Dermis microvascular lymphatic vessel endothelial cell (primary cell): ENCODE results near the gene CCDC150. TPM values are rescaled to one million over a fixed set of nuclear protein-coding genes. Genes with fewer than 3 reads are reported as not detected.
A peak's percentile ranks its signal among the peaks of the same experiment; 100 is the strongest.
"Not testable (repeated sequence)": the region's sequence is repeated elsewhere in the genome, so short reads cannot be mapped to it uniquely, and the experiment has no call there.

Experiments
- DNase-seq, 2 donors: peaks; one replicate each; pipeline versions ENCODE4 v3.0.0 to v3.0.0-alpha.2; 2010; ENCODE audit warnings: low read depth in 2 of 2
- total RNA-seq: library from RNA; depleted of rRNA; stranded (reverse); fragments of >200 nt; gene quantifications from 2 replicates; pipeline ENCODE4 v1.2.1, GENCODE V29; 2014

Gene CCDC150
- total RNA-seq = 4.4 and 5.5 TPM in 2 replicates

DNA sequence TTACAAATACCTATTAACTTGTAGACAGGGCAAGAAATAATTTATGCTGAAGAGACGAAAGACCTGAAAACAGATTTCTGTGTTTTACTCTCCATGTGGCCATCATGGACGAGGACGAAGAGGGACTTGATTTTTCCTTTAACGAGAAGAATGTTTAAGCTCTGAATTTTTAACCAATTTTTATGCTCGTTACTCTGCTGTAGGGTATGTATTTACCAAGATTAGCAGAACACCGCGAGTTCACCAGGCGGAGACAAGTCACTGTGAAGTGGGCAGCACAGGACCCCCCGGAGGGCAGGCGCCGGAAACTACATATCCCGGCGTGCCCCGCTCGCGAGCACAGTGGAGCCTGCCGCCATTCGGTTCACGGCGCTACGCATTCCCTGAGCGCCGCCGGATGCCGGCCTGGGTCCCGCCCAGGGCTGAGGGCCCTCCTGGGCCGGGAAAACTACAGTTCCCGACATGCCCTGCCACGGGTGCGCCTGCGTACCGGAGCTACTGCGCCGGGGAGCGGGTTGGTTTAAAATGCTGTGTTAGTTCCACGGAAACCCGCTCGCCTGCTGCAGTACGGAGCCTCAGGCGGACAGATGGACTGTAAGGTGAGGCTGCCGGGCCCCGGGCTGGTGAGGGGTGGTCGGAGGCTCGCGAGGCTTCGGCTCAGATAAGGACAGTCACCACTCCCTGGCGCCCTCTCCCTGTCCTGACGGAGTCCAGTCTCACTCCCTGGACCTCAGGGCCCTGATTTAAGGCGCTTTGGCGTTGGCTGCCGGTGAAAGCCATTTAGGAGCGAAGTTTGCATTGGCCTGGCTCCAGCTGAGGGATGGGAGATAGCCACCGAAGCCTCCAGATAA lies at the start of gene CCDC150:
CCDC150 (plus strand) TSS at position 536 of the 851 bp plus-strand sequence; CDS start at position 588, 52 bp downstream.
- peak; percentile 87 to 94 for DNase-seq

- no peak for DNase-seq
Measured at GRCh38 chr2:196590286-196590685, 49.2 kb upstream of the CCDC150 start.

DNA sequence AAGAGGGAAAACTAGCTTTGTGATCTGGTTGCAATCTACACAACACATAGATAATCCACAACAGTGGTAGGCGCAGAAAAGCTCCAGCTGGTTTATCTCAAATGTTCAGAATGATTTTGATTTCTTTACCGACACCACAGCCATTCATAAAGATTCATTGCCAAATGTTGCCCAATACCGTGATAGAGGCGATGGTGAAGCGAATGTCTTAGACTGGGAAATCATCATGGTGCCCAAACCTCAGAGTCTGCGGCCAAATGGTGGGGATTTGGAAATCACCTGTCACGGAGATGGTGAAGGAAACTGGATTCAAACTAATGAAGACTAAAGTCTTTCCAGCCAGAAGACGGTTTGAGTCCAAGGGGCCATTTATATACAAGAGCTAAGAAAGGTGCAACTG lies 48.5 kb upstream of the CCDC150 start:
- no peak for DNase-seq

DNA sequence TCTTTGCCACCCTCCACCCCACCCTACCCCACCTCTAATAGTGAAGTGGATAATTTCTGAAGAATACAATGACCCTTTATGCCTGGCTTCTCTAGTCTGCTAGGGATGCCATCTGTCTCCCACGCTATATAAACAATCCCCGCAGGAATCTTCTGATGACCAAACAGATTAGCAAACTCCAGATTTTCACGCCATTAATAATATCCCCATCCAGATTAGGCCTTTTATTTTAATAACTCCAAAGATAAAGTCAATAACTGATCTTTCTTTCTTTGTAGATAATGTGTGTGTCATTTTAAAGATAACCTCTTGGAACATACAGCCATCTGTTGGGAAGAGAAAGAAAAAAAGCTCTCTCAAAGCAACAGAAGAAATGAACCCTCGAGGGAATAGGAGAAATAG lies 47.9 kb upstream of the CCDC150 start:
- no peak for DNase-seq

DNA sequence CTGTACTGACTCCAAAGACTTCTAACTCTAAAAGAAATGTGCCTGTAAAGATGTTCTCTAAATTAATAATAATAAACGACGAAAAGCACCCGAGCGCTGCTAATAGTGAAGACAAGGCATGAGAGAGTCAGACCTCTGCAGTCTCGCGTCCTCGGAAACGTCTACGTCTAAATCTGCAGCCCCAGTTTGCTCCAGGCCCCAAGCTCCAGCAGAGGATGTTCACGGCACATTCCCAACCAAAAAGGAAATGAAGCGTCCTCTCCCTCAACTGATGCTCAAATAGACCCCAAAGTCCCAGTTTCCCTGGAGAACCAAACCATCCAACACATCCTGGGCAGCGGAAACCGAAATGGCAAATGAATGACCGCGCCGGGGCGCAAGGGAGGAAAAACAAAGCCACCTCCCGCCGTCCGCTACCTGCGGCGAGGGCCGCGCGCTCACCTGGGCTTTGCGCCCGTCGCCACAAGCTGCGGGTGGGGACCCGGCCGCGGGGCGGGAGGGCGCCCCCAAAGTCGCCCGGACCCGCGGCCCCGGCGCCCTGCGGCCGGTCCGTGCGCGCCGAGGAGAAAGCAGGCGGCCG lies 47.1 kb upstream of the CCDC150 start:
- peak in 1 of 2 donors; percentile 45 for DNase-seq

GRCh38 chr2:196592911-196593881 lies 46.3 kb upstream of the CCDC150 start, which contains the start of gene HECW2:
Gene HECW2 (minus strand): TSS chr2:196593554.
- DNase-seq = peak in 1 of 2 donors; percentile 73

DNA sequence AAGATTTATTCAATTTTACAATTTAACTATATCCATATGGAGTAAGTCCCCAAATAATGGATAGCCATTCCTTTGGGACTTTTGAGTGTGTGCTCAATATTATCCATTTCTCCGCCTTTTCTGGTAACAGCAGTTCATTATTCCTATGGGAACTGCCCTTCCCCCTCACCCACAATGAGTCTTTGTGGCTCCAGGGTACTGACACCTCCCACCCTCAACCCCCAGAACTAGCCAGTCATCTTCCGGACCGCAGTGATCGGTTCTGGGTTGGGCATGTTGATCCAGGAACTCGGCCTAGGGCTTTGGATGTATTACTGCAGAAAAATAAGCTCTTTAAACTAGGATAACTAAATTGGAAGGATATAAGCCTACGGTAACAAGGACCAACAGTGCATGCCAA lies 45.4 kb upstream of the CCDC150 start:
- no peak for DNase-seq

DNA sequence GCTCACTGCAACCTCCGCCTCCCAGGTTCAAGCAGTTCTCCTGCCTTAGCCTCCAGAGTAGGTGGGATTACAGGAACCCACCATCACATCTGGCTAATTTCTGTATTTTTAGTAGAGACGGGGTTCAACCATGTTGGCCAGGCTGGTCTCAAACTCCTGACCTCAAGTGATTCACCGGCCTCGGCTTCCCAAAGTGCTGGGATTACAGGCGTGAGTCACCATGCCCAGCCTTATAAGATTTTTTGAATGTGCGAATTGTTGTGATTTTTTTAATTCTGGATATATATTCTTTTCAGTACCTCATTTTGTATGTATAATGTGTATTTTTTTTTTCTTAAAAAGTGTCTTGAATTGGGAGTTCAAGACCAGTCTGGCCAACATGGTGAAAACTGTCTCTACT lies 42.0 kb upstream of the CCDC150 start:
- DNase-seq = no peak

GRCh38 chr2:196598412-196598811 lies 41.1 kb upstream of the CCDC150 start:
- no peak for DNase-seq

- no peak for DNase-seq
Measured at GRCh38 chr2:196598846-196599245, 40.7 kb upstream of the CCDC150 start.

GRCh38 chr2:196601430-196602306 lies 37.8 kb upstream of the CCDC150 start:
- DNase-seq = peak; percentile 94 to 99

GRCh38 chr2:196604196-196604595 lies 35.3 kb upstream of the CCDC150 start:
- DNase-seq = no peak

- peak; percentile 97 for DNase-seq
Measured at GRCh38 chr2:196606516-196606915, 33.0 kb upstream of the CCDC150 start.

GRCh38 chr2:196607073-196607472 lies 32.4 kb upstream of the CCDC150 start:
- DNase-seq = peak in 1 of 2 donors; percentile 91

- not testable (repeated sequence) for DNase-seq
Measured at GRCh38 chr2:196607896-196608295, 31.6 kb upstream of the CCDC150 start.

GRCh38 chr2:196609806-196610205 lies 29.7 kb upstream of the CCDC150 start:
- DNase-seq = no peak

- DNase-seq = no peak
Measured at GRCh38 chr2:196610796-196611195, 28.7 kb upstream of the CCDC150 start.

DNA sequence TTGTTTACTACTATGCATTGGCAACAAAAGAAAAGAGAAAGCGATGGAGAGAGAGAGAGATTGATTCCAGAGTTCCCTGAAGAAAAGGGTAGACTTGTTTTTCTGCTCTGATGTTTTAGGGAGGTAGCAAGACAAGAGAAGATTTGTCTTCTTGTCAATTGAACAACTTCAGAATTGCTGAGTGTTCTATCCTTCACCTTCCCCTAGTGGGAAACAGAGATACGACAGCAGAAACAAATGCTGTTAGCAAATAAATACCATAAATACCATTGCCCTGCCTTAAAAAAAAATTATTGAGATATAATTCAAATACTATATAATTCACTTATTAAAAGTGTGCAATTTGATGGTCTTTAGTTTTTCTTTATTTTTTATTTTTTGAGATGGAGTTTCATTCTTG lies 26.2 kb upstream of the CCDC150 start:
- DNase-seq = no peak

GRCh38 chr2:196617430-196617829 lies 22.1 kb upstream of the CCDC150 start:
- DNase-seq = no peak

DNA sequence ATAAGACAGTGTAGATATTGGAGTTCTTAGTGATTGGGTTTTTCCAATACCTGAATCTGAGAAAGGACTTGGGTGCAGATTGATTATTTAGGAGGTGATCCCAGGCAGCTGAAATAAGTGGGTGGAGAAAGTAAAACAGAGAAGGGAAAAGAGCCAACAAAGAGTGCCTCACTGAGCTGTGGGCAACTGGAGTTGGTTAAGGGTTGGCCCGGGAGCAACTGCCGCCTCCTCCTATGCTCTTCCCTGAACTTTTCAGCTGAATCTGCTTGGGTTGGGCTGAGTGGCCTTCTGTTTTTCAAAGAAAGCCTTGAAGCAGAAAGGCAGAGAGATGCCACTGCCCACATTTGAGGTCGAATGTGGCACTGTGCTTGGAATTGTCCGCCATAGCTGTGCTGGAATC lies 20.9 kb upstream of the CCDC150 start:
- DNase-seq = no peak

- DNase-seq = no peak
Measured at GRCh38 chr2:196630531-196630930, 9.0 kb upstream of the CCDC150 start.
